Middle frontal gyrus (tissue), 1 donor: ENCODE data around the gene SLC14A1.

ENCODE experiments used
- DNase-seq: peaks from one replicate; pipeline ENCODE4 v3.0.0-alpha.2; 2015; ENCODE audit warnings: low spot score; ENCODE audit errors: extremely low spot score

The SLC14A1 gene

GRCh38 chr18:45793264-45793965 is 69.4 kb downstream of the SLC14A1 start:
- no peak for DNase-seq

DNA sequence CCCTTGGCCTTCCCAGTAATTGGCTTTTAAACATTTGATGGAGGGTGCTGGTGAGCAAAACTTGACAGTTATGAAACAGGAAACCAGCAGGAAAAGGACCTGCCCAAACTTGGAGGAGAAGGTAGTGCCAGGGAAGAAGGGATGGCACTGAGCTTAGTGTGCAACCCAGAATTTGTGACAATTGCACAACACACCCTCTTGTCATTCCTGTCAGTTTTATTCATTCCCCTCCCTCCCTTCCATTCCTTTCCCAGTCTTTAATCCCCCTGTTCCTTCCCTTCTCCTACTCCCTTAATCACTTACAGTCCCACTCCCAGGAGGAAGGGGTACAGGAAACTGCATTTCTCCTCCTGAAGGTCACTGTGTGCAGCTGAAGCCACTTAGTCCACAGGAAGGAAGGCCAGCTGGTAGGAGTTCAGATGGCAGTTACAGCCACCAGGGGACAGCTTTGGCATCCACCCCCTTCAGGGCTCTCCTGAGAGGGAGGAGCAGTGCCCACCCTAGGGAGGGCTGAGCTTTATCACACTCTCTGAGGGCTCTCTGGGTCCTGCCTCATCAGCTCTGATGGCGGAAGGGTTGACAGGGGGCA is 77.5 kb downstream of the SLC14A1 start:
- DNase-seq, result no peak
